Lower leg skin (tissue), 3 donors: Measurements from ENCODE around the gene KLB.

Experiments used
- POLR2A ChIP-seq, 2 donors: fragments of 450-650 bp; IDR thresholded peaks; one replicate each; pipeline ENCODE4 v1.6.1; 2016 to 2017; ENCODE audit warnings: antibody characterized with exemption in 2 of 2, mild to moderate bottlenecking in 1 of 2, moderate library complexity in 1 of 2
- TF ChIP-seq, protein P1 (sequence below), 3 donors: fragments of 450-650 bp; IDR thresholded peaks; one replicate each; pipeline ENCODE4 v1.5.1; 2016; ENCODE audit warnings: antibody characterized with exemption in 3 of 3, mild to moderate bottlenecking in 3 of 3, moderate library complexity in 2 of 3

DNA sequence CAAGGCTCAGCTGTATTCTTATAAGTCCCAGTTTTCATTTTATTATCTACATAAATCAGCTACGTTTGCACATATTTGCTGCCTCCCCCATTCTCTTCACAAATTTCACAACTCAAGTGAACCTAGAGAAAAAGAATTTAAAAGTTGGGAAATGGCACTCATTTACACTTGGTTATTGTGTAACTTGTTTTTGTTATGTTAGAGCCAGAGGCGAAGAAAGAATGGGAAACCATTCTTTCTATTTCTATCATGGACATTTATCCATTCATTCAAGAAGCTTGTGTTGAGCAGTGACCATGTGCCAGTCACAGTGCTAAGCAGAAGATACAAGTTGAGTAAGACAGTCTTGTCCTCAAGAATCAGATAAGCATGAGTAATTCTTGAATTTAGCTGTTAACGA, 65.7 kb downstream of the KLB start:
- TF ChIP-seq, protein P1, sequence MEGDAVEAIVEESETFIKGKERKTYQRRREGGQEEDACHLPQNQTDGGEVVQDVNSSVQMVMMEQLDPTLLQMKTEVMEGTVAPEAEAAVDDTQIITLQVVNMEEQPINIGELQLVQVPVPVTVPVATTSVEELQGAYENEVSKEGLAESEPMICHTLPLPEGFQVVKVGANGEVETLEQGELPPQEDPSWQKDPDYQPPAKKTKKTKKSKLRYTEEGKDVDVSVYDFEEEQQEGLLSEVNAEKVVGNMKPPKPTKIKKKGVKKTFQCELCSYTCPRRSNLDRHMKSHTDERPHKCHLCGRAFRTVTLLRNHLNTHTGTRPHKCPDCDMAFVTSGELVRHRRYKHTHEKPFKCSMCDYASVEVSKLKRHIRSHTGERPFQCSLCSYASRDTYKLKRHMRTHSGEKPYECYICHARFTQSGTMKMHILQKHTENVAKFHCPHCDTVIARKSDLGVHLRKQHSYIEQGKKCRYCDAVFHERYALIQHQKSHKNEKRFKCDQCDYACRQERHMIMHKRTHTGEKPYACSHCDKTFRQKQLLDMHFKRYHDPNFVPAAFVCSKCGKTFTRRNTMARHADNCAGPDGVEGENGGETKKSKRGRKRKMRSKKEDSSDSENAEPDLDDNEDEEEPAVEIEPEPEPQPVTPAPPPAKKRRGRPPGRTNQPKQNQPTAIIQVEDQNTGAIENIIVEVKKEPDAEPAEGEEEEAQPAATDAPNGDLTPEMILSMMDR (IDR thresholded peaks at IDR 0.05): no peak
- TF ChIP-seq POLR2A (IDR thresholded peaks at IDR 0.05): no peak
